H1 (cell line): ENCODE measurements around the gene YIPF7. TPM values are rescaled to one million over a fixed set of nuclear protein-coding genes. Genes with fewer than 3 reads are reported as not detected.

Experiments
- CTCF ChIA-PET: fragments of 300-600 bp; sonication (Branson Sonifier 250); formaldehyde crosslinking; loops from one replicate; lab custom pipeline; 2021; ENCODE audit not compliant: partially characterized antibody; lab: Charles Lee
- POLR2A ChIA-PET: fragments of 300-600 bp; sonication (Branson Sonifier 250); formaldehyde crosslinking; loops from one replicate; lab custom pipeline; 2021; ENCODE audit warnings: inconsistent platforms; ENCODE audit not compliant: partially characterized antibody; lab: Charles Lee
- DNase-seq, 2 experiments: peaks; one replicate each; pipeline versions ENCODE4 v3.0.0 to v3.0.0-alpha.2; 2010 to 2022; ENCODE audit warnings: low spot score in 2 of 2, low read depth in 1 of 2, mixed read lengths in 1 of 2
- FAIRE-seq: peaks from 2 replicates; lab custom pipeline; 2011; peaks lifted over from hg19 to GRCh38; lab: Jason Lieb, UNC
- H2AFZ ChIP-seq: 2 replicates; pipeline ENCODE4 v1.8.1; 2012; ENCODE audit warnings: low read length, inconsistent platforms
- H2AK5ac ChIP-seq: 2 replicates; pipeline ENCODE4 v1.6.1; 2013; ENCODE audit warnings: low read depth, low read length
- H2BK120ac ChIP-seq: replicated peaks from 2 replicates; pipeline ENCODE3; 2013; ENCODE audit warnings: low read depth, low read length, inconsistent platforms
- H2BK12ac ChIP-seq: 2 replicates; pipeline ENCODE4 v1.6.1; 2013; ENCODE audit warnings: low read depth, low read length
- H2BK15ac ChIP-seq: 2 replicates; pipeline ENCODE4 v1.6.1; 2013; ENCODE audit warnings: low read length
- H2BK20ac ChIP-seq: 2 replicates; pipeline ENCODE4 v1.6.1; 2013; ENCODE audit warnings: low read length
- H2BK5ac ChIP-seq: 2 replicates; pipeline ENCODE4 v1.6.1; 2013; ENCODE audit warnings: low read depth, low read length
- H3K14ac ChIP-seq: 2 replicates; pipeline ENCODE4 v1.6.1; 2013; ENCODE audit warnings: inconsistent platforms; ENCODE audit not compliant: insufficient read length
- H3K18ac ChIP-seq: 2 replicates; pipeline ENCODE4 v1.6.1; 2013; ENCODE audit warnings: low read length; ENCODE audit errors: extremely low read depth
- H3K23ac ChIP-seq: 2 replicates; pipeline ENCODE4 v1.6.1; 2013; ENCODE audit warnings: inconsistent platforms; ENCODE audit not compliant: insufficient read length
- H3K23me2 ChIP-seq: 2 replicates; pipeline ENCODE4 v1.6.1; 2013; ENCODE audit warnings: low read depth, low read length
- H3K27ac ChIP-seq: 2 replicates; pipeline ENCODE4 v1.6.1; 2011; ENCODE audit warnings: low read depth, low read length, inconsistent platforms
- H3K27me3 ChIP-seq, 4 experiments: replicated peaks in 1 of 4; 1 replicate in 1 of 4; 2 replicates in 3 of 4; pipeline versions ENCODE4 v1.6.1 to v1.8.1; 2011 to 2013; ENCODE audit warnings: low read length in 3 of 4, mild to moderate bottlenecking in 3 of 4, inconsistent platforms in 2 of 4, mixed read lengths in 2 of 4, moderate library complexity in 1 of 4; ENCODE audit not compliant: control insufficient read depth in 3 of 4, insufficient read depth in 3 of 4; ENCODE audit errors: extremely low read depth in 1 of 4
- H3K36me3 ChIP-seq, 4 experiments: 2 replicates each; pipeline versions ENCODE4 v1.6.1 to v1.8.1; 2011 to 2013; ENCODE audit warnings: mild to moderate bottlenecking in 4 of 4, low read length in 3 of 4, moderate library complexity in 2 of 4, control low read depth in 1 of 4, inconsistent platforms in 1 of 4; ENCODE audit not compliant: insufficient read depth in 4 of 4, control insufficient read depth in 2 of 4
- H3K4ac ChIP-seq: replicated peaks from 2 replicates; pipeline ENCODE3; 2013; ENCODE audit warnings: low read length, low read depth, mixed read lengths, inconsistent platforms; ENCODE audit not compliant: insufficient read length
- H3K4me1 ChIP-seq, 4 experiments: replicated peaks in 1 of 4; 1 replicate in 1 of 4; 2 replicates in 3 of 4; pipeline versions ENCODE4 v1.6.1 to v1.8.1; 2011 to 2013; ENCODE audit warnings: low read length in 3 of 4, inconsistent platforms in 2 of 4, mixed read lengths in 1 of 4; ENCODE audit not compliant: insufficient read depth in 4 of 4, control insufficient read depth in 3 of 4
- H3K4me2 ChIP-seq, 2 experiments: 2 replicates each; pipeline versions ENCODE4 v1.6.1 to v1.8.1; 2011 to 2013; ENCODE audit warnings: low read depth in 2 of 2, low read length in 2 of 2, control low read depth in 1 of 2, inconsistent platforms in 1 of 2, mild to moderate bottlenecking in 1 of 2; ENCODE audit not compliant: insufficient read depth in 1 of 2
- H3K4me3 ChIP-seq, 4 experiments: fragments of 200-600, 300-600 bp in 1 of 4; sonication (generic), shearing (Covaris generic), sonication (Bioruptor Twin) in 1 of 4; 2 replicates each; pipeline versions ENCODE4 v1.5.1 to v1.8.1; 2011 to 2016; ENCODE audit warnings: low read length in 4 of 4, low read depth in 3 of 4, control low read depth in 2 of 4, inconsistent platforms in 2 of 4, mild to moderate bottlenecking in 2 of 4, mixed read lengths in 1 of 4, moderate library complexity in 1 of 4; ENCODE audit not compliant: insufficient read depth in 2 of 4; ENCODE audit errors: extremely low read depth in 1 of 4
- H3K56ac ChIP-seq: replicated peaks from 2 replicates; pipeline ENCODE3; 2013; ENCODE audit warnings: low read depth, mild to moderate bottlenecking, mixed read lengths, low read length, inconsistent platforms; ENCODE audit not compliant: insufficient read length
- H3K79me1 ChIP-seq: 2 replicates; pipeline ENCODE4 v1.6.1; 2013; ENCODE audit warnings: low read depth, low read length, control low read depth
- H3K79me2 ChIP-seq, 2 experiments: 2 replicates each; pipeline versions ENCODE4 v1.6.1 to v1.8.1; 2012 to 2013; ENCODE audit warnings: low read length in 2 of 2, mild to moderate bottlenecking in 2 of 2, inconsistent platforms in 1 of 2; ENCODE audit not compliant: insufficient read depth in 2 of 2, control insufficient read depth in 1 of 2
- H3K9ac ChIP-seq, 4 experiments: replicated peaks in 1 of 4; 1 replicate in 1 of 4; 2 replicates in 3 of 4; pipeline versions ENCODE4 v1.6.1 to v1.8.1; 2011 to 2013; ENCODE audit warnings: low read depth in 3 of 4, low read length in 3 of 4, control low read depth in 2 of 4, mild to moderate bottlenecking in 2 of 4, moderate library complexity in 2 of 4, inconsistent platforms in 1 of 4; ENCODE audit errors: extremely low read depth in 1 of 4
- H3K9me3 ChIP-seq, 2 experiments: 2 replicates each; pipeline versions ENCODE4 v1.6.1 to v1.8.1; 2012 to 2013; ENCODE audit warnings: mild to moderate bottlenecking in 2 of 2, moderate library complexity in 2 of 2, control low read depth in 1 of 2, inconsistent platforms in 1 of 2, low read depth in 1 of 2, low read length in 1 of 2, mixed read lengths in 1 of 2; ENCODE audit not compliant: insufficient read depth in 2 of 2
- H4K20me1 ChIP-seq, 2 experiments: replicated peaks in 1 of 2; 2 replicates each; pipeline versions ENCODE3 to v1.8.1; 2011 to 2013; ENCODE audit warnings: inconsistent platforms in 2 of 2, low read length in 2 of 2, mild to moderate bottlenecking in 1 of 2; ENCODE audit not compliant: insufficient read depth in 2 of 2, control insufficient read depth in 1 of 2
- H4K5ac ChIP-seq: 2 replicates; pipeline ENCODE4 v1.6.1; 2013; ENCODE audit warnings: low read length, low read depth, mixed read lengths, inconsistent platforms; ENCODE audit not compliant: insufficient read length
- H4K8ac ChIP-seq: 2 replicates; pipeline ENCODE4 v1.8.0; 2013; ENCODE audit warnings: mild to moderate bottlenecking, moderate library complexity, low read length, inconsistent platforms; ENCODE audit not compliant: insufficient read depth; ENCODE audit errors: extremely low read depth
- H4K91ac ChIP-seq: replicated peaks from 2 replicates; pipeline ENCODE3; 2013; ENCODE audit warnings: low read length, mixed read lengths, inconsistent platforms; ENCODE audit not compliant: insufficient read length
- ASH2L ChIP-seq: fragments of 200-600, 300-600 bp; sonication (generic); IDR thresholded peaks from one replicate; pipeline ENCODE4 v1.7.1; 2017; ENCODE audit warnings: low read length
- BCL11A ChIP-seq, 2 experiments: IDR thresholded peaks; one replicate each; pipeline ENCODE4 v1.6.1; 2011; ENCODE audit warnings: low read depth in 2 of 2, low read length in 2 of 2, mild to moderate bottlenecking in 2 of 2
- BRCA1 ChIP-seq: IDR thresholded peaks from 2 replicates; pipeline ENCODE4 v1.6.1; 2012; ENCODE audit warnings: low read depth, low read length, improper control_type of control experiment
- CTBP2 ChIP-seq: IDR thresholded peaks from 2 replicates; pipeline ENCODE4 v1.7.0; 2011; ENCODE audit warnings: borderline replicate concordance, mild to moderate bottlenecking, moderate library complexity, mixed read lengths, low read length; ENCODE audit not compliant: insufficient read depth, insufficient read length
- E2F6 ChIP-seq: IDR thresholded peaks from 2 replicates; pipeline ENCODE4 v1.6.1; 2012; ENCODE audit warnings: inconsistent platforms
- KDM1A ChIP-seq: fragments of 200-600, 300-600 bp; sonication (generic); IDR thresholded peaks from 2 replicates; pipeline ENCODE4 v1.7.1; 2016; ENCODE audit warnings: mild to moderate bottlenecking, low read length, borderline replicate concordance
- MAX ChIP-seq: IDR thresholded peaks from 2 replicates; pipeline ENCODE4 v1.6.1; 2012; ENCODE audit warnings: inconsistent platforms
- POLR2A ChIP-seq, 2 experiments: IDR thresholded peaks; 1 replicate in 1 of 2; 2 replicates in 1 of 2; pipeline ENCODE4 v1.6.1; 2011; ENCODE audit warnings: low read depth in 2 of 2, low read length in 2 of 2, mild to moderate bottlenecking in 2 of 2; ENCODE audit errors: control extremely low read depth in 1 of 2
- RAD21 ChIP-seq, 2 experiments: IDR thresholded peaks in 1 of 2; conservative IDR thresholded peaks in 1 of 2; 2 replicates each; pipeline ENCODE4 v1.6.1; 2011; ENCODE audit warnings: low read depth in 2 of 2, low read length in 2 of 2, improper control_type of control experiment in 1 of 2, inconsistent platforms in 1 of 2, mild to moderate bottlenecking in 1 of 2, moderate library complexity in 1 of 2
- RXRA ChIP-seq: IDR thresholded peaks from 2 replicates; pipeline ENCODE4 v1.6.1; 2011; ENCODE audit warnings: low read depth, mild to moderate bottlenecking, low read length, moderate library complexity; ENCODE audit not compliant: insufficient read depth
- SIX5 ChIP-seq: IDR thresholded peaks from 2 replicates; pipeline ENCODE4 v1.6.1; 2011; ENCODE audit warnings: mild to moderate bottlenecking, low read depth, low read length
- SP4 ChIP-seq: IDR thresholded peaks from 2 replicates; pipeline ENCODE4 v1.6.1; 2012; ENCODE audit warnings: low read length, inconsistent platforms
- TAF1 ChIP-seq: IDR thresholded peaks from 2 replicates; pipeline ENCODE4 v1.6.1; 2011; ENCODE audit warnings: mild to moderate bottlenecking, low read depth, low read length
- TEAD4 ChIP-seq: IDR thresholded peaks from 2 replicates; pipeline ENCODE4 v1.6.1; 2012; ENCODE audit warnings: low read depth, low read length, inconsistent platforms, mixed read lengths
- YY1 ChIP-seq: IDR thresholded peaks from 2 replicates; pipeline ENCODE4 v1.6.1; 2011; ENCODE audit warnings: low read depth, mild to moderate bottlenecking, low read length
- WGBS, 2 experiments: shearing (Covaris generic) in 1 of 2; methylation state at CpG; one replicate each; pipeline versions ENCODE4 v1.1.6 to v1.1.7; 2013 to 2015; ENCODE audit warnings: low lambda C conversion rate in 2 of 2, mixed read lengths in 2 of 2, inconsistent platforms in 1 of 2, low coverage in 1 of 2, missing lambda C conversion rate in 1 of 2; ENCODE audit not compliant: insufficient replicate concordance in 2 of 2, insufficient coverage in 1 of 2, insufficient read length in 1 of 2; ENCODE audit errors: extremely low coverage in 1 of 2, missing lambda C conversion rate in 1 of 2; 5-methylcytosine and 5-hydroxymethylcytosine counted together
- polyA plus RNA-seq, 7 experiments: library from polyadenylated mRNA; depleted of rRNA in 3 of 7; stranded (reverse) in 5 of 7; unstranded in 2 of 7; fragments of >200 nt in 5 of 7; fragments of 200-250 nt in 2 of 7; gene quantifications; 1 replicate in 5 of 7; 2 replicates in 1 of 7; 4 replicates in 1 of 7; pipeline versions ENCODE4 v1.2.1 to v1.2.3, GENCODE V29; 2011 to 2013; ENCODE audit warnings: missing spikeins in 2 of 7, mixed read lengths in 2 of 7
- total RNA-seq: library from RNA; stranded (reverse); fragmentation: NEBNext Ultra II Directional; extraction: Animal tissue kit (Norgen Biotek cat#: 25700); gene quantifications from 2 replicates; pipeline ENCODE4 v1.2.1, GENCODE V29; 2021

YIPF7 gene
- total and polyA plus RNA-seq, 2 of the 8 experiments (the other 6 are each of a cell fraction or from before 2014, with no cell fraction given) = not detected

- no peak overlapping the region for H2BK20ac ChIP-seq
- H3K9ac ChIP-seq = no peak overlapping the region
- FAIRE-seq (no peak), DNase-seq (no peak)
- peaks cover 0 to 66% (median 24%) of the 10 kb centered on the region in 4 experiments; a peak in 6 of 8 replicates for H3K36me3 ChIP-seq
- H3K4ac ChIP-seq = no peak overlapping the region
- H2BK12ac ChIP-seq = no peak overlapping the region
- H2AK5ac ChIP-seq = no peak overlapping the region
- no peaks in the 10 kb centered on the region for H3K79me1 ChIP-seq
- H3K56ac ChIP-seq = no peak overlapping the region
- ChIA-PET POLR2A (no interaction called here), CTCF (no interaction called here)
- no peak overlapping the region for H2BK15ac ChIP-seq
- no peak overlapping the region for H4K8ac ChIP-seq
- H3K23me2 ChIP-seq = no peaks in the 10 kb centered on the region
- no peak overlapping the region for H3K4me3 ChIP-seq
- H3K14ac ChIP-seq = no peak overlapping the region
- WGBS, 2 experiments = 100% methylated on average over 1 of the region's 1 CpG; no CpG with 5 or more reads in 1 of the 2 experiments
- no peak overlapping the region for H2AFZ ChIP-seq
- H3K4me1 ChIP-seq = peaks cover 0 to 3% (median 0%) of the 10 kb centered on the region in 4 experiments; a peak in 1 of 7 replicates
- no peak overlapping the region for H2BK120ac ChIP-seq
- no peak overlapping the region for H3K27ac ChIP-seq
- H3K18ac ChIP-seq = no peak overlapping the region
- no peak overlapping the region for H4K5ac ChIP-seq
- no peak overlapping the region for H3K23ac ChIP-seq
- peaks cover 0 to 1% of the 10 kb centered on the region in 2 experiments for H4K20me1 ChIP-seq
- H3K9me3 ChIP-seq = no peaks in the 10 kb centered on the region
- H3K27me3 ChIP-seq = no peaks in the 10 kb centered on the region
- no peaks in the 10 kb centered on the region for H3K79me2 ChIP-seq
- no peak overlapping the region for H2BK5ac ChIP-seq
- no peak overlapping the region for H4K91ac ChIP-seq
- no peak overlapping the region for H3K4me2 ChIP-seq
- TF ChIP-seq BRCA1 (no peak), TAF1 (no peak), YY1 (no peak), BCL11A (IDR thresholded peaks at IDR 0.05; ENCODE audit: low read depth in 2 of 2, low read length in 2 of 2) (no peak), SIX5 (no peak), RXRA (no peak), KDM1A (no peak), POLR2A (IDR thresholded peaks at IDR 0.05; ENCODE audit: control extremely low read depth in 1 of 2, low read depth in 2 of 2, low read length in 2 of 2) (no peak), CTBP2 (no peak), ASH2L (no peak), TEAD4 (no peak), RAD21 (IDR thresholded peaks at IDR 0.05 in 1 of 2, conservative IDR thresholded peaks at IDR 0.05 in 1 of 2; ENCODE audit: low read depth in 2 of 2, low read length in 2 of 2) (no peak), MAX (no peak), E2F6 (no peak), SP4 (no peak)
These were observed 49.0 kb upstream of the YIPF7 start for GRCh38 chr4:44700427-44700826.
